Lower lobe of right lung (tissue), 2 donors: Measurements from ENCODE around the gene B3GAT2. TPM values are rescaled to one million over a fixed set of nuclear protein-coding genes. Genes with fewer than 3 reads are reported as not detected.
A peak's percentile ranks its signal among the peaks of the same experiment; 100 is the strongest.

Experiments used
- ATAC-seq, 2 donors: fragments of 200-7000 bp; cut with Tn5 transposase; one replicate each; pipeline ENCODE4 v1.9.1; 2020 to 2022; ENCODE audit warnings: mild to moderate bottlenecking in 2 of 2, moderate library complexity in 2 of 2
- DNase-seq: peaks from one replicate; pipeline ENCODE4 v3.0.0-alpha.2; 2020
- H3K27ac ChIP-seq: fragments of 200-600 bp; one replicate; pipeline ENCODE4 v1.8.0; 2022
- H3K27me3 ChIP-seq: fragments of 200-600 bp; one replicate; pipeline ENCODE4 v1.8.0; 2022; ENCODE audit warnings: low read depth
- H3K36me3 ChIP-seq: fragments of 200-600 bp; one replicate; pipeline ENCODE4 v1.8.0; 2022; ENCODE audit warnings: mild to moderate bottlenecking
- H3K4me1 ChIP-seq: fragments of 200-600 bp; one replicate; pipeline ENCODE4 v1.8.0; 2022
- H3K4me3 ChIP-seq: fragments of 200-600 bp; one replicate; pipeline ENCODE4 v1.8.0; 2022; ENCODE audit warnings: mild to moderate bottlenecking
- H3K9me3 ChIP-seq: fragments of 200-600 bp; one replicate; pipeline ENCODE4 v1.8.0; 2022
- intact Hi-C: fragments of 100-400 bp; cut with DNase I; formaldehyde crosslinking; loops from one replicate; pipeline ENCODE4 v1.11.0; 2022
- total RNA-seq: library from RNA; stranded (reverse); fragmentation: NEBNext Ultra II Directional; extraction: Animal tissue kit (Norgen Biotek cat#: 25700); gene quantifications from one replicate; pipeline ENCODE4 v1.2.1, GENCODE V29; 2021
- TF ChIP-seq, protein P1 (sequence below): fragments of 200-600 bp; IDR thresholded peaks from one replicate; pipeline ENCODE4 v1.8.0; 2022; ENCODE audit warnings: antibody characterized with exemption, mild to moderate bottlenecking
- donor health status: DM: no; HTN: yes; CAD: no; lungs with severe emphysema.

Gene B3GAT2
- total RNA-seq, 1 donor from 2014 or later, result 0.12 TPM

DNA sequence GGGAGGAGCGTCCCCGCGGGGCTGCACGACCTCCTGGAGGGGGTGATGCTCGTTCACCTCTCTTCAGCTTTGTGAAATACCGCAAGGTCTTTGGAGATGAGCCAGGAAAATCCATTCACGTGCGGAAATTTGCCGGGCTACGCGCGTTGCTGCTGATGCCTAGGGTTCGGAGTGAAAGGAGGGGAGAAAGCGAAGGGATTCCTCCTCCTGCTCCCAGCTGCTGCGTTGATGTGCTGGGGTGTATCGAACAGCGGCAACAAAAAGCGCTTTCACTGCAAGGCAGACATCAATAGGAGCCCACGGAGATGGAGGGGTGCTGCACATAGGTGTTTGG lies 391 bp upstream of the B3GAT2 start:
- ATAC-seq (no peak), DNase-seq (no peak)
- Histone ChIP-seq H3K4me3 (peak overlapping the region; percentile 62), H3K36me3 (no peaks in the 10 kb centered on the region), H3K9me3 (no peaks in the 10 kb centered on the region), H3K27me3 (peaks cover 50% of the 10 kb centered on the region), H3K27ac (no peak overlapping the region), H3K4me1 (peaks cover 21% of the 10 kb centered on the region)
- TF ChIP-seq, protein P1, sequence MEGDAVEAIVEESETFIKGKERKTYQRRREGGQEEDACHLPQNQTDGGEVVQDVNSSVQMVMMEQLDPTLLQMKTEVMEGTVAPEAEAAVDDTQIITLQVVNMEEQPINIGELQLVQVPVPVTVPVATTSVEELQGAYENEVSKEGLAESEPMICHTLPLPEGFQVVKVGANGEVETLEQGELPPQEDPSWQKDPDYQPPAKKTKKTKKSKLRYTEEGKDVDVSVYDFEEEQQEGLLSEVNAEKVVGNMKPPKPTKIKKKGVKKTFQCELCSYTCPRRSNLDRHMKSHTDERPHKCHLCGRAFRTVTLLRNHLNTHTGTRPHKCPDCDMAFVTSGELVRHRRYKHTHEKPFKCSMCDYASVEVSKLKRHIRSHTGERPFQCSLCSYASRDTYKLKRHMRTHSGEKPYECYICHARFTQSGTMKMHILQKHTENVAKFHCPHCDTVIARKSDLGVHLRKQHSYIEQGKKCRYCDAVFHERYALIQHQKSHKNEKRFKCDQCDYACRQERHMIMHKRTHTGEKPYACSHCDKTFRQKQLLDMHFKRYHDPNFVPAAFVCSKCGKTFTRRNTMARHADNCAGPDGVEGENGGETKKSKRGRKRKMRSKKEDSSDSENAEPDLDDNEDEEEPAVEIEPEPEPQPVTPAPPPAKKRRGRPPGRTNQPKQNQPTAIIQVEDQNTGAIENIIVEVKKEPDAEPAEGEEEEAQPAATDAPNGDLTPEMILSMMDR, result no peak
- intact Hi-C loops, result no loop called here

DNA sequence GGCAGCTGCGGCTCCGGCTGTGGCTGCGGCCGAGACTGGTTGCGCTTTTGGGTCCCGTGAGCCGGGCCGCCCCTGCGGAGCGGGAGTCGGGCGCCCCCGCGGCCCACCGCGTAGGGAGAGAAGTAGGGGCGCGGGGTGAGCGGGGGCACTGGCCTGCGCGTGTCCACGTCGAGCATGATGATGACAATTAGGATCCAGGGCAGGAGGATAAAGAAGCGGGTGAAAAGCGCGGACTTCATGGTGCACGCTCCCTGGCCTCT lies 739 bp downstream of the B3GAT2 start:
- TF ChIP-seq, protein P1, result peak; percentile 8
- DNase-seq, result no peak
- peaks cover 50% of the 10 kb centered on the region for H3K27me3 ChIP-seq

DNA sequence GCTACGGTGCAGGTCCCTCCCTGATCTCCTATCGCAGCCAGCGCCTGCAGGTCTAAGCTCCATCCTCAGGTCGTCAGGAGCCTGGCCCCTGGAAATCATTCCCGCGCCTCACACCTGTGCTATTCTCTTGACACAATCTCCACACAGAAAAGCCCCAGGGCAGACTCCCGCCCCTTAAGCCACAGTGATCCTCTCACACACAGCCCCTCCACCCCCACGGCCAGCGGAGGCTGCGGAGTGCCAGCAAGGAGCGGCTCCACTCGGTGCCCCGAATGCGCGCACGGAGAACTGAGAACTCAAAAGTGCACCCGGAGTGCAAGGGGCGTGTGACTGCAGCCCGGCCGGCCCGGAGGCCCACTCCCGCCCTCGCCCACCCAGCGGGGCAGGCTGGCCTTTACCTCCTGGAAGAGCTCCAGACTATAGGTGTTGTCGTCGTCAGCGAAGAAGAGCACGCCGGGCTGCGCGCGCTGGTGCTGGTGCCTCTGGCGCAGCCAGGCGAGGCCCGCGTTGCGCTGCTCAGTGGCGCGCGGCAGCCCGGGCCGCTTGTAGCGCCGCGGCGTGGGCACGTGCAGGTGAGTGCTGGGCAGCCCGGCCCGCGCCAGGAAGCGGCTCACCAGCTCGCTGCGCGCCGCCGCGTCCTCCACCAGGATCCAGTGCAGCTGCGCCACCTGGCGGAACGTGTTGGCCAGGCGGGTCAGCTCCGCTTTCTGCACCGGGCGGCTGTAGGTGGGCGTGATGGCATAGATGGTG lies 1.2 kb downstream of the B3GAT2 start:
- Histone ChIP-seq H3K36me3 (no peaks in the 10 kb centered on the region), H3K4me3 (peak overlapping the region; percentile 62), H3K4me1 (peaks cover 21% of the 10 kb centered on the region), H3K27me3 (peaks cover 50% of the 10 kb centered on the region), H3K27ac (no peak overlapping the region), H3K9me3 (no peaks in the 10 kb centered on the region)
- ATAC-seq, result peak; percentile 96 to 97
- peak; percentile 90 for DNase-seq
- intact Hi-C loops, result no loop called here
- TF ChIP-seq, protein P1, result peak; percentile 89

More for the DNA sequence above, 739 bp downstream of the B3GAT2 start:
- Histone ChIP-seq H3K27ac (no peak overlapping the region), H3K9me3 (no peaks in the 10 kb centered on the region), H3K4me3 (peak overlapping the region; percentile 62), H3K36me3 (no peaks in the 10 kb centered on the region), H3K4me1 (peaks cover 21% of the 10 kb centered on the region)
- peak in 1 of 2 donors; percentile 23 for ATAC-seq
- intact Hi-C loops, result no loop called here

DNA sequence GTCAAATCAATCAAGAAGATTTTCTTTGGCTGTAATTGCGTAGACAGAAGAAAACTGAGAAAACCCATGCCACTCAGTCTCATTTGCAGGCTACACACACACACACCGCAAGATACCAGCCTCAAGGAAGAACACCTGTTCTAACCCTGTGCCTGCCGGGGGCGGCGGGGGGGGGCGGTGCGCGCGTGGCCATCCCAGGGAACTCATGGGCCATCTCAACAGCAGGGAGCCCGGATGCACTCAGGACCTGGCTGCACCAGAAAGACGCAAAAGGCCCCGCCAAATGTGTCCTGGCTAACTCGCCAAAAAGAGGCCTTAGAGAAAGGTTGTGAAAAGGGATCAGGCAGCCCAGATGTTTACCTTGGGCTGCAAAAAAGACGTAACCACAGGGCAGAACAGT lies 2.1 kb downstream of the B3GAT2 start:
- no peak for ATAC-seq
- H3K36me3 ChIP-seq, result no peaks in the 10 kb centered on the region

DNA sequence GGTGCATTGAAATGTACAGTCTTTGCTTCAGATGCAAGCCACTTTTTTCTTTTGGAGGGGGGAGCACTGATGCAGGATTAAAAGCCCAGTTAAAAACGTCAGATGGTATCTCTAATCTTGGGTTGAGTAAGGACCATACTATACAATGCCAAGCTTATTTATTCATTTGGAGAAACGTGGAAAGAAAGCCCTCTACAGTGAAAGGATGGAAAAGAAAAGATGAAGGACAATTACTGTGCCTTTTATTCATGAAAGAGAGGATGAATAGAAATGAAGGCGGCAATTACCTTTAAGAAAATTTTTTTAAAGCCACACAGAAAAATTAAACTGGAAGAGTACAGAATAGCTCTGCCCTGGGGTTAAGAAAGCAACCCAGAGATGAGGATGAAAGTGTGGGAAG lies 2.7 kb downstream of the B3GAT2 start:
- DNase-seq, result no peak
- H3K9me3 ChIP-seq, result no peaks in the 10 kb centered on the region
- H3K4me1 ChIP-seq, result peaks cover 21% of the 10 kb centered on the region
- no peak for ATAC-seq
- H3K4me3 ChIP-seq, result no peak overlapping the region
- intact Hi-C loops, result no loop called here
- TF ChIP-seq, protein P1, result no peak
- H3K36me3 ChIP-seq, result no peaks in the 10 kb centered on the region
- H3K27ac ChIP-seq, result no peak overlapping the region
- H3K27me3 ChIP-seq, result peaks cover 50% of the 10 kb centered on the region

More for the DNA sequence above, 2.1 kb downstream of the B3GAT2 start:
- Histone ChIP-seq H3K9me3 (no peaks in the 10 kb centered on the region), H3K4me1 (peaks cover 21% of the 10 kb centered on the region), H3K4me3 (no peak overlapping the region), H3K27ac (no peak overlapping the region), H3K27me3 (peaks cover 50% of the 10 kb centered on the region)
- TF ChIP-seq, protein P1, result no peak
- no peak for DNase-seq
- intact Hi-C loops, result no loop called here
